Stomach (tissue), 4 donors: ENCODE data around the gene IMPDH1.

Experiments used
- CTCF ChIP-seq, 7 experiments: fragments of 450-650 bp in 4 of 7; fragments of 200-600 bp in 3 of 7; sonication (generic) in 3 of 7; IDR thresholded peaks; one replicate each; pipeline ENCODE4 v1.5.1; 2016 to 2019; ENCODE audit warnings: antibody characterized with exemption in 7 of 7, control low read depth in 2 of 7, mild to moderate bottlenecking in 1 of 7
- POLR2AphosphoS5 ChIP-seq, 3 donors: sonication (generic); formaldehyde crosslinking; IDR thresholded peaks; one replicate each; pipeline ENCODE4 v1.6.1; 2016; ENCODE audit warnings: antibody characterized with exemption in 3 of 3

- TF ChIP-seq CTCF (IDR thresholded peaks at IDR 0.05), result no peak
- no peak for TF ChIP-seq POLR2AphosphoS5 (IDR thresholded peaks at IDR 0.05)
Measured at GRCh38 chr7:128344431-128344774, 65.4 kb downstream of the IMPDH1 start.
